GM12878 (cell line): ENCODE results near the gene STARD5. TPM values are rescaled to one million over a fixed set of nuclear protein-coding genes. Genes with fewer than 3 reads are reported as not detected.

ENCODE experiments used
- ATAC-seq: fragments of 200-7000 bp; cut with Tn5 transposase; 3 replicates; pipeline ENCODE4 v1.9.1; 2020; ENCODE audit warnings: mild to moderate bottlenecking, moderate library complexity
- BruUV-seq: library from RNA; stranded (reverse); fragments of 400-500 nt; replicated peaks from 2 replicates; lab custom pipeline; 2021; lab: Mats Ljungman, UMichigan
- CTCF ChIA-PET: fragments of 300-600 bp; sonication (Branson Sonifier 250); formaldehyde crosslinking; extraction: SDS; loops from one replicate; lab custom pipeline; 2021; ENCODE audit warnings: inconsistent platforms; lab: Yijun Ruan, JAX
- POLR2A ChIA-PET: fragments of 350-600 bp; formaldehyde crosslinking; extraction: SDS; loops from one replicate; lab custom pipeline; 2021; ENCODE audit warnings: inconsistent platforms; lab: Charles Lee
- RAD21 ChIA-PET: fragments of 300-600 bp; sonication (Branson Sonifier 250); formaldehyde crosslinking; loops from one replicate; lab custom pipeline; 2023; ENCODE audit warnings: antibody characterized with exemption; ENCODE audit not compliant: unreplicated experiment; lab: Charles Lee
- SMC1A ChIA-PET: fragments of 300-600 bp; sonication (Branson Sonifier 250); formaldehyde crosslinking; loops from one replicate; lab custom pipeline; 2023; ENCODE audit not compliant: unreplicated experiment, uncharacterized antibody; lab: Charles Lee
- DNase-seq: peaks from one replicate; pipeline ENCODE4 v3.0.0-alpha.2; 2011; ENCODE audit warnings: low read depth, low spot score
- FAIRE-seq: peaks from 3 replicates; lab custom pipeline; 2011; peaks lifted over from hg19 to GRCh38; lab: Jason Lieb, UNC
- H2AFZ ChIP-seq: 2 replicates; pipeline ENCODE4 v1.6.0; 2011; ENCODE audit warnings: low read depth, low read length, control low read depth; ENCODE audit not compliant: control insufficient read depth
- H3K27ac ChIP-seq: 2 replicates; pipeline ENCODE4 v1.5.1; 2011; ENCODE audit warnings: control low read depth; ENCODE audit not compliant: control insufficient read depth, insufficient read depth
- H3K27me3 ChIP-seq, 2 experiments: replicated peaks in 1 of 2; 2 replicates each; pipeline versions ENCODE4 v1.6.0 to v1.6.1; 2011; ENCODE audit warnings: low read length in 1 of 2; ENCODE audit not compliant: control insufficient read depth in 2 of 2, insufficient read depth in 2 of 2
- H3K36me3 ChIP-seq, 2 experiments: 2 replicates each; pipeline ENCODE4 v1.5.1; 2011; ENCODE audit warnings: low read length in 1 of 2; ENCODE audit not compliant: control insufficient read depth in 2 of 2, insufficient read depth in 2 of 2
- H3K4me1 ChIP-seq: 2 replicates; pipeline ENCODE4 v1.6.1; 2011; ENCODE audit warnings: mild to moderate bottlenecking, low read length, moderate library complexity, mixed read lengths; ENCODE audit not compliant: control insufficient read depth, insufficient read depth
- H3K4me2 ChIP-seq: 2 replicates; pipeline ENCODE4 v1.6.0; 2011; ENCODE audit warnings: control low read depth; ENCODE audit not compliant: control insufficient read depth, insufficient read depth
- H3K4me3 ChIP-seq: fragments of 200-600 bp; sonication (generic); 2 replicates; pipeline ENCODE4 v1.5.1; 2016
- H3K79me2 ChIP-seq: 2 replicates; pipeline ENCODE4 v1.6.0; 2011; ENCODE audit warnings: low read length; ENCODE audit not compliant: control insufficient read depth, insufficient read depth
- H3K9ac ChIP-seq: 2 replicates; pipeline ENCODE4 v1.8.0; 2011; ENCODE audit warnings: low read length, control low read depth, mixed read lengths; ENCODE audit not compliant: control insufficient read depth, insufficient read depth
- H3K9me3 ChIP-seq: replicated peaks from 3 replicates; pipeline ENCODE4 v1.5.1; 2011; ENCODE audit warnings: mild to moderate bottlenecking, low read length; ENCODE audit not compliant: control insufficient read depth, insufficient read depth
- H4K20me1 ChIP-seq: 2 replicates; pipeline ENCODE4 v1.6.0; 2011; ENCODE audit not compliant: control insufficient read depth, insufficient read depth
- BMI1 ChIP-seq: fragments of 450-650 bp; IDR thresholded peaks from 2 replicates; pipeline ENCODE4 v1.6.1; 2016; ENCODE audit warnings: mild to moderate bottlenecking, moderate library complexity, borderline replicate concordance
- E2F4 ChIP-seq: IDR thresholded peaks from 2 replicates; pipeline ENCODE4 v1.6.1; 2012; ENCODE audit warnings: low read depth, low read length, improper control_type of control experiment
- EED ChIP-seq: sonication (generic); IDR thresholded peaks from 2 replicates; pipeline ENCODE4 v1.6.1; 2016; ENCODE audit warnings: antibody characterized with exemption, low read depth
- SUPT20H ChIP-seq: IDR thresholded peaks from 2 replicates; pipeline ENCODE4 v1.6.1; 2011; ENCODE audit warnings: low read depth, mild to moderate bottlenecking, low read length, moderate library complexity, borderline replicate concordance; ENCODE audit not compliant: control insufficient read depth
- WGBS: methylation state at CpG from one replicate; pipeline ENCODE4 v1.1.6; 2016; ENCODE audit warnings: low lambda C conversion rate; ENCODE audit not compliant: insufficient replicate concordance, insufficient coverage; ENCODE audit errors: missing lambda C conversion rate; 5-methylcytosine and 5-hydroxymethylcytosine counted together
- in situ Hi-C: fragments of 300-500 bp; cut with MboI; formaldehyde crosslinking; loops from 9 replicates; pipeline ENCODE4 v1.14.3; 2018; ENCODE audit warnings: mixed read lengths
- intact Hi-C: fragments of 100-400 bp; cut with micrococcal nuclease; formaldehyde crosslinking; loops from one replicate; pipeline ENCODE4 v1.14.2; 2022; ENCODE audit not compliant: unreplicated experiment
- polyA plus RNA-seq, 11 experiments: library from polyadenylated mRNA; depleted of rRNA in 4 of 11; unstranded in 6 of 11; stranded (reverse) in 5 of 11; fragments of >200 nt; fragmentation: Nextera tagmentation in 4 of 11; fragmentation: Illumina TruSeq in 1 of 11; extraction: Ambion mirVana in 4 of 11; extraction: Trizol in 1 of 11; gene quantifications; 1 replicate in 1 of 11; 2 replicates in 10 of 11; pipeline versions ENCODE4 v1.2.1 to v1.2.3, GENCODE V29; 2011 to 2016; ENCODE audit warnings: inconsistent platforms in 2 of 11, missing spikeins in 2 of 11, low read depth in 1 of 11
- total RNA-seq, 4 experiments: library from RNA; depleted of rRNA in 3 of 4; stranded (reverse); fragments of >200 nt in 3 of 4; fragmentation: Illumina TruSeq in 1 of 4; extraction: Trizol in 1 of 4; gene quantifications; 2 replicates each; pipeline versions ENCODE4 v1.2.1 to v1.2.3, GENCODE V29; 2013 to 2021

Gene STARD5
- total and polyA plus RNA-seq, 10 of the 15 experiments (the other 5 are each of a cell fraction or from before 2014, with no cell fraction given): 2.3 to 9.4 (median 4.7) TPM

- TF ChIP-seq E2F4: no peak
- no peak for TF ChIP-seq SUPT20H
Measured at GRCh38 chr15:81289910-81290309, 34.0 kb downstream of the STARD5 start (continued).

GRCh38 chr15:81288616-81289015 is 35.3 kb downstream of the STARD5 start:
- no peak overlapping the region for H3K27ac ChIP-seq
- SMC1A ChIA-PET: no interaction called here
- DNase-seq: no peak
- BruUV-seq: no TSS peak
- no peak overlapping the region for H2AFZ ChIP-seq
- ATAC-seq: no peak
- no peaks in the 10 kb centered on the region; the same call in 2 of the 3 replicates for H3K9me3 ChIP-seq
- POLR2A ChIA-PET: no interaction called here
- H3K79me2 ChIP-seq: peaks cover 6% of the 10 kb centered on the region
- TF ChIP-seq BMI1: no peak
- no peak for TF ChIP-seq EED
- intact Hi-C loops (no loop called here), in situ Hi-C loops (loop anchor here (10.0 to 25.0 kb wide), 3 partner anchors 756 to 1924 kb away; partner anchors contain the start of genes HDGFL3 and MEX3B)
- peaks cover 56% of the 10 kb centered on the region for H3K4me1 ChIP-seq
- no peak overlapping the region for H3K4me3 ChIP-seq
- no peaks in the 10 kb centered on the region for H4K20me1 ChIP-seq
- H3K4me2 ChIP-seq: no peak overlapping the region
- WGBS: 71% methylated on average over 8 of the region's 8 CpGs
- no peaks in the 10 kb centered on the region for H3K27me3 ChIP-seq
- no peak overlapping the region for H3K9ac ChIP-seq
- CTCF ChIA-PET: no interaction called here
- no peaks in the 10 kb centered on the region for H3K36me3 ChIP-seq
- RAD21 ChIA-PET: no interaction called here
- FAIRE-seq: no peak
